Heart left ventricle (tissue), 16 donors: ENCODE results near the gene UGT2A1. TPM values are rescaled to one million over a fixed set of nuclear protein-coding genes. Genes with fewer than 3 reads are reported as not detected.

Experiments
- ATAC-seq, 4 donors: fragments of 200-7000 bp; cut with Tn5 transposase; one replicate each; pipeline ENCODE4 v1.9.1; 2020 to 2022; ENCODE audit warnings: moderate library complexity in 4 of 4, mild to moderate bottlenecking in 3 of 4, moderate number of reproducible peaks in 1 of 4
- DNase-seq, 5 donors: peaks; one replicate each; pipeline ENCODE4 v3.0.0-alpha.2; 2020
- H3K27ac ChIP-seq, 12 donors: fragments of 200-600 bp; sonication (generic) in 4 of 12; one replicate each; pipeline versions ENCODE4 v1.5.0 to v1.8.0; 2016 to 2022; ENCODE audit warnings: mild to moderate bottlenecking in 2 of 12
- H3K27me3 ChIP-seq, 9 donors: fragments of 200-600 bp; sonication (generic) in 2 of 9; one replicate each; pipeline versions ENCODE4 v1.5.1 to v1.8.0; 2016 to 2022; ENCODE audit warnings: mild to moderate bottlenecking in 3 of 9
- H3K36me3 ChIP-seq, 9 donors: fragments of 200-600 bp; sonication (generic) in 2 of 9; one replicate each; pipeline versions ENCODE4 v1.5.0 to v1.8.0; 2018 to 2022; ENCODE audit warnings: mild to moderate bottlenecking in 2 of 9
- H3K4me1 ChIP-seq, 12 donors: fragments of 200-600 bp; sonication (generic) in 4 of 12; one replicate each; pipeline versions ENCODE4 v1.5.0 to v1.8.0; 2016 to 2022; ENCODE audit warnings: mild to moderate bottlenecking in 3 of 12
- H3K4me3 ChIP-seq, 12 donors: fragments of 200-600 bp; sonication (generic) in 4 of 12; one replicate each; pipeline versions ENCODE4 v1.5.0 to v1.8.0; 2017 to 2022; ENCODE audit warnings: mild to moderate bottlenecking in 9 of 12, moderate library complexity in 4 of 12
- H3K9me3 ChIP-seq, 12 donors: fragments of 200-600 bp; sonication (generic) in 4 of 12; one replicate each; pipeline versions ENCODE4 v1.5.0 to v1.8.0; 2016 to 2022; ENCODE audit warnings: mild to moderate bottlenecking in 1 of 12
- CTCF ChIP-seq, 12 donors: fragments of 200-600 bp; sonication (generic) in 4 of 12; IDR thresholded peaks; one replicate each; pipeline versions ENCODE4 v1.5.0 to v1.8.0; 2018 to 2022; ENCODE audit warnings: antibody characterized with exemption in 12 of 12, mild to moderate bottlenecking in 5 of 12
- POLR2A ChIP-seq, 2 donors: fragments of 450-650 bp; IDR thresholded peaks; one replicate each; pipeline ENCODE4 v1.6.1; 2017; ENCODE audit warnings: antibody characterized with exemption in 2 of 2, mild to moderate bottlenecking in 2 of 2, moderate library complexity in 2 of 2
- WGBS, 4 donors: extraction: QIAGEN DNeasy Blood & Tissue Kit in 2 of 4; methylation state at CpG; one replicate each; pipeline versions ENCODE4 v1.1.5 to v1.1.7; 2013 to 2018; 5-methylcytosine and 5-hydroxymethylcytosine counted together
- intact Hi-C, 10 donors: fragments of 100-400 bp; cut with DNase I; formaldehyde crosslinking; loops; one replicate each; pipeline versions ENCODE4 v1.11.1 to v1.14.2; 2022
- polyA plus RNA-seq, 2 donors: library from polyadenylated mRNA; stranded (reverse); fragments of 200-250 nt; gene quantifications; one replicate each; pipeline ENCODE4 v1.2.3, GENCODE V29; 2013
- total RNA-seq, 9 donors: library from RNA; depleted of rRNA in 2 of 9; stranded (reverse); fragments of >200 nt in 2 of 9; fragmentation: NEBNext Ultra II Directional in 3 of 9; extraction: Animal tissue kit (Norgen Biotek cat#: 25700) in 3 of 9; gene quantifications; one replicate each; pipeline versions ENCODE4 v1.1.0 to v1.2.4, GENCODE V29; 2016 to 2023
- donor health status: ischemic (EF 13 %, LVEDD 7.1; RV severe dilation, severe dysfunction).
- donor health status: healthy with polysubstance abuse.
- donor health status: DM: no; HTN: yes; CAD: no.
- donor health status: DM: no; HTN: no; CAD: no.
- donor health status: ischemic (EF 25% LVEDD 6.9; RV normal size, moderate dysfunction).
- donor health status: ischemic (EF 25% LVEDD 5.7; RV mildly dilated, moderate dysfunction).
- donor health status: healthy.
- donor health status: DM: yes; HTN: yes; CAD: no.
- donor health status: ischemic (EF 35%, LVEDD 5.7; RV mildly dilated, moderate dysfunction).
- donor health status: nonischemic (EF 11% LVEDD 7.7; RV severe dilation, severe dysfunction).
- donor health status: DM: yes; HTN: yes; CAD: no.
- donor health status: PGD.
- donor health status: ischemic (EF 29% LVEDD 5.4; RV normal size, mild dysfunction).
- donor health status: nonischemic (EF 23%, LVEDD 6.1; RV moderate dilation, normal function).

The UGT2A1 gene
- total and polyA plus RNA-seq, 11 donors, result not detected

GRCh38 chr4:69617083-69617694 lies 35.9 kb downstream of the UGT2A1 start:
- no peak for TF ChIP-seq POLR2A (IDR thresholded peaks at IDR 0.05)
- peak in 8 of 12 donors; percentile 4 to 49 (median 24) for TF ChIP-seq CTCF (IDR thresholded peaks at IDR 0.05)
- Histone ChIP-seq H3K27ac (no peak overlapping the region), H3K4me3 (no peak overlapping the region), H3K4me1 (no peaks in the 10 kb centered on the region), H3K9me3 (peaks cover 0 to 19% (median 3%) of the 10 kb centered on the region in 12 donors), H3K36me3 (no peaks in the 10 kb centered on the region), H3K27me3 (no peaks in the 10 kb centered on the region)
- no peak for DNase-seq
- no peak for ATAC-seq
- WGBS, 4 donors, result 76 to 79% (median 79%) methylated on average over 6 of the region's 6 CpGs
- intact Hi-C loops, result loop anchor here in 8 of 10 donors (2.0 to 10.0 kb wide), 4 partner anchors 295 to 302 kb away; no protein-coding TSS in a partner anchor

GRCh38 chr4:69610484-69610883 lies 42.6 kb downstream of the UGT2A1 start:
- no peak for ATAC-seq
- intact Hi-C loops, result loop anchor here in 1 of 10 donors (10.0 kb wide), 1 partner anchor 296 kb away; no protein-coding TSS in a partner anchor
- 48 to 65% (median 57%) methylated on average over 1 of the region's 1 CpG for WGBS, 4 donors

GRCh38 chr4:69601065-69601464 lies 52.0 kb downstream of the UGT2A1 start:
- H3K4me3 ChIP-seq, result no peak overlapping the region
- DNase-seq, result no peak
- no peaks in the 10 kb centered on the region for H3K36me3 ChIP-seq
- intact Hi-C loops, result no loop called here
- no peak for TF ChIP-seq POLR2A (IDR thresholded peaks at IDR 0.05)
- no peak for TF ChIP-seq CTCF (IDR thresholded peaks at IDR 0.05)
- 44 to 79% (median 57%) methylated on average over 4 of the region's 4 CpGs for WGBS, 4 donors
- H3K27ac ChIP-seq, result no peak overlapping the region
- peaks cover 0 to 4% (median 0%) of the 10 kb centered on the region in 12 donors for H3K9me3 ChIP-seq
- H3K4me1 ChIP-seq, result peaks cover 0 to 4% (median 0%) of the 10 kb centered on the region in 12 donors
- H3K27me3 ChIP-seq, result no peaks in the 10 kb centered on the region
- no peak for ATAC-seq

More at GRCh38 chr4:69610484-69610883, 42.6 kb downstream of the UGT2A1 start:
- H3K4me1 ChIP-seq, result no peaks in the 10 kb centered on the region
- H3K27ac ChIP-seq, result no peak overlapping the region
- no peaks in the 10 kb centered on the region for H3K27me3 ChIP-seq
- no peak overlapping the region for H3K4me3 ChIP-seq
- no peaks in the 10 kb centered on the region for H3K9me3 ChIP-seq
- TF ChIP-seq POLR2A (IDR thresholded peaks at IDR 0.05) (no peak), CTCF (IDR thresholded peaks at IDR 0.05) (no peak)
- H3K36me3 ChIP-seq, result no peaks in the 10 kb centered on the region
- no peak for DNase-seq

DNA sequence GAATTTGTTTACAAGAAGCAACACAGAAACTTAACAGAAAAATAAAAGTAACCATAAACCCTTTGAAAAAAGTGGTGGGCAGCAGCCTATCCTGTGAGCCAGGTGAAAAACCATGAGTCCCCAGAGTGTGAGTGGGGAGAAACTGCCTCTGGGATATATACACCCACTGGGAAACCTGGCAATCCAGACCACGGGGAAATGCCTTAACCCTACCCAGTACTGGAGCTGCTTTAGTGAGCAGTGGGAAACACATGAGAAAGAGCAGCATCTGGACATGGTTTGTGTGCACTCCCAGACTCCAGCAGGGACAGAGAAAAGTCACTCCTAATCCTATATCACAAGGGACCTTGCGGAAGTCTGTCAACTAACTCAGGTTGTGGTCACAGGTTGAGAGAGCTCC lies 53.0 kb downstream of the UGT2A1 start:
- DNase-seq, result no peak
- intact Hi-C loops, result no loop called here
- TF ChIP-seq POLR2A (IDR thresholded peaks at IDR 0.05) (no peak), CTCF (IDR thresholded peaks at IDR 0.05) (no peak)
- no peak for ATAC-seq
- Histone ChIP-seq H3K9me3 (peaks cover 0 to 4% (median 0%) of the 10 kb centered on the region in 12 donors), H3K27me3 (no peaks in the 10 kb centered on the region), H3K4me3 (no peak overlapping the region), H3K27ac (no peak overlapping the region), H3K4me1 (peaks cover 0 to 4% (median 0%) of the 10 kb centered on the region in 12 donors), H3K36me3 (no peaks in the 10 kb centered on the region)
- 75 to 78% (median 75%) methylated on average over 2 of the region's 2 CpGs for WGBS, 4 donors
